ENCODE measurements around the gene GAL.
"Not testable (repeated sequence)": the region's sequence is repeated elsewhere in the genome, so short reads cannot be mapped to it uniquely, and the experiment has no call there.

GAL gene

DNA sequence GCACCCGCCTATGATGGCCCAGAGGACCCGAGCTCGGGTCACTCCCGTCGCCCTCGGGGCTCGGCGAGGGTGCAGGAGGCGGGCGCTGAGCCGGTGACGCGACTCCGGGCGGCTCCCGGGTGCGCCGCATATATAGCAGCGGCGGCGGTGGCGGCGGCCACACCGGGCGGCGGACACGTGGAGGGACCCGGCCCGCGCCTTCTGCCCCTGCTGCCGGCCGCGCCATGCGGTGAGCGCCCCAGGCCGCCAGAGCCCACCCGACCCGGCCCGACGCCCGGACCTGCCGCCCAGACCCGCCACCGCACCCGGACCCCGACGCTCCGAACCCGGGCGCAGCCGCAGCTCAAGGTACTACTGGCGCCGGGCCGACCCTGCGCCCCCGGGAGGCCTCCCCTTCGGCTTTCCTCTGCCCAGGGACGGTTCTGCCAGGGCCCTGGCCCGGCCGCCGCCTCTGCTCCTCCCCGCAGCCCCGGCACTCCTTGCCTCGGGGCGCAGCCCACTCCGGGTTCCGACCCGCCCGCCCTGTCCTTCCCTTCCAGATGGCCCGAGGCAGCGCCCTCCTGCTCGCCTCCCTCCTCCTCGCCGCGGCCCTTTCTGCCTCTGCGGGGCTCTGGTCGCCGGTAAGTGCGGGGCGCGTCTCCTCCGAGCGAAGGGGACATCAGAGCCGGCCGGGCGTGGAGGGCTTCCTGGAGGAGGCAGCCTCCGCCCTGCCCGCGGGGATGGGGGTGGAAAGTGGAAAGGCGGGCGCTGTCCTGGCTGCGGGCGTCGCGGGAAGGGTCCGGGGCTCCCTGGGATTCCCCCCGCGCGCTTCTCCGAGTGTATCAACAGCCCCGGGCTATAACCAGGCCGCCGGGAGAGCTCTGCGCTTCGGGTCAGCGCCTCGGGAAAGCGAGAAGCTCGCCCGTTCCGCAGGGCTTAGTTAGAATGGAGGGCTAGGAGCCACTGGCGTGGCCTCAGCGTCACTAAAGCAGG lies at the start of gene GAL:
TSS of gene GAL (plus strand) at position 160 of the 972 bp plus-strand sequence. CDS start at position 540, 380 bp downstream.
- no peak for DNase-seq (ENCODE audit: low read depth)

DNA sequence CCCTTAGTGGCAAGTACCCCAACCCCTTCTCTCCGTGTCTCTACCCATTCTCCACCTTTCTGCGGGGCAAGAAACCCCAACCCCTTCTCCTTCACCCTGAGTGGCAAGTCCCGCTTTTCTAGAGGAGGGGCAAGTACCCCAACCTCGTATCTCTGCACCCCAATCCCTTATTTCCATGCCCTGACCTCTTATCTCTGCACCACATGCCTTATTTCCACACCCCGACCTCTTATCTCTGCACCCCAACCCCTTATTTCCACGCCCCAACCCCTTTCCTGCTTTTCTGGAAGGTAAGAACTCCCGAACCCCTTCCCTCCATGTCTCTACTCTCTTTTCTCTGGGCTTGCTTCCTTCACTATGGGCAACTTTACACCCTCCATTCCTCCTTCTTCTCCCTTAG lies 49.7 kb upstream of the GAL start:
- DNase-seq (ENCODE audit: low read depth), result not testable (repeated sequence)

DNA sequence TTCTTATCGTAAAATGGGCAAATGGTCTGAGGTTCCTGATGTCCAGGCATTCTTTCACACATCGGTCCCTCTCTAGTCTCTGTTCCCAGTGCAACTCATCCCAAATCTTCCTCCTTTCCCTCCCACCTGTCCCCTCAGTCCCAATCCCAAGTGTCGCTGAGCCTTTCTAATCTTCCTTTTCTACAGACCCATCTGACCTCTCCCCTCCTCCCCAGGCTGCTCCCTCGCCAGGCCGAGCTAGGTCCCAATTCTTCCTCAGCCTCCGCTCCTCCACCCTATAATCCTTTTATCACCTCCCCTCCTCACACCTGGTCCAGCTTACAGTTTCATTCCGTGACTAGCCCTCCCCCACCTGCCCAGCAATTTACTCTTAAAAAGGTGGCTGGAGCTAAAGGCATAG lies 49.2 kb upstream of the GAL start:
- not testable (repeated sequence) for DNase-seq (ENCODE audit: low read depth)

DNA sequence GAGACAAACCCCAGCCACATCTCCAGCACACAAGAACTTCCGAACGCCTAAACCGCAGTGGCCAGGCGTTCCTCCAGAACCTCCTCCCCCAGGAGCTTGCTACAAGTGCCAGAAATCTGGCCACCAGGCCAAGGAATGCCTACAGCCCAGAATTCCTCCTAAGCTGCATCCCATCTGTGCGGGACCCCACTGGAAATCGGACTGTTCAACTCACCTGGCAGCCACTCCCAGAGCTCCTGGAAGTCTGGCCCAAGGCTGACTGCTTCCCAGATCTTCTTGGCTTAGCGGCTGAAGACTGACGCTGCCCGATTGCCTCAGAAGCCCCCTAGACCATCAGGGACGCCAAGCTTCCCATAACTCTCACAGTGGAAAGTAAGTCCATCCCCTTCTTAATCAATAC lies 48.5 kb upstream of the GAL start:
- DNase-seq (ENCODE audit: low read depth), result not testable (repeated sequence)

DNA sequence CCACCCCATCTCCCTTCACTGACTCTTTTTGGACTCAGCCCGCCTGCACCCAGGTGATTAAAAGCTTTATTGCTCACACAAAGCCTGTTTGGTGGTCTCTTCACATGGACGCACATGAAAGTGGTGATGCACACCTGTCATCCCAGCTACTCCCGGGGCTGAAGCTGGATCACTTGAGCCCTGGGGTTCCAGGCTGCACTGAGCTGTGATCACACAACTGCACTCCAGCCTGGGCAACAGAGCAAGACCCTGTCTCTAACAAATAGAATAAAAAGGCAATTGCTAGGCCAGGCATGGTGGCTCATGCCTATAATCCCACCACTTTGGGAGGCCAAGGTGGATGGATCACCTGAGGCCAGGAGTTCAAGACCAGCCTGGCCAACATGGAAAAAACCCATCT lies 45.0 kb upstream of the GAL start:
- DNase-seq (ENCODE audit: low read depth), result not testable (repeated sequence)

DNA sequence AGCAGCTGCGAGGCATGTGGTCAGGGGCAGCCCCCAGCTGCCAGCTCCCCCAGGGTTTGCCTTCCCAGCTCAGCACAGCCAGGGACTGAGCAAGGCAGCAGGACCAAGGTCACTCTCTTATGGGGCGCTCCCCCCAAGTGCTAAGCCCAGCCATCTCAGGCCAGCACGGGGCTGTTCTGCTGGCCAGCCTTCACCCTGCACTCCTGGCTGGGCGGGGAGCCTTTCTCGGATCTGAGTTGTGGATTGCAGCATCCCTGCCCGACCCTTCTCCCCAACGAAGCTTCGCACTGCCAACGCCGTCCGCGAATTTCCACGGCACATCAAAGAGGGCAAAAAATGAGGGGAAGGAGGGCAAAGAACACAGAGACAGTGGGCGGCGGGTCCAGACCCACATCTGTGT lies 42.5 kb upstream of the GAL start:
- no peak for DNase-seq (ENCODE audit: low read depth)

DNA sequence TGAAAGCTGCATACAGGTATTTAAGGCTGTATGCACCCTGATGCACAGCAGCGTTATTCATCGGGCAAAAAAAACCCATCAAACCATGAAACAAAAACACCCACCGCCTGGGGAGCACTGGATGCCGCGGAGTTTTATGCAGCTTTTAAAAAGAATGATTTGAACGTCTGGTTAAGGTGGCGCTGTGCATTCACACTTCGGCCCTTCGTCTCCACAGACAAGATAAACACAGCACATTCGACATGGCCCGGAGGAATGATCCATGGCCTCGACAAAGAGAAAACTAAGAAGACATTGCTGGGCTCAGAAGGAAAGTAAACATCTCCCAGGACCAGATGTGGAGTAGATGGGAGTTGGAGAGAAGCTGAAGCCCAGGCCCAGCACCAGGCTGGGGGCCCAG lies 40.8 kb upstream of the GAL start:
- DNase-seq (ENCODE audit: low read depth), result no peak

DNA sequence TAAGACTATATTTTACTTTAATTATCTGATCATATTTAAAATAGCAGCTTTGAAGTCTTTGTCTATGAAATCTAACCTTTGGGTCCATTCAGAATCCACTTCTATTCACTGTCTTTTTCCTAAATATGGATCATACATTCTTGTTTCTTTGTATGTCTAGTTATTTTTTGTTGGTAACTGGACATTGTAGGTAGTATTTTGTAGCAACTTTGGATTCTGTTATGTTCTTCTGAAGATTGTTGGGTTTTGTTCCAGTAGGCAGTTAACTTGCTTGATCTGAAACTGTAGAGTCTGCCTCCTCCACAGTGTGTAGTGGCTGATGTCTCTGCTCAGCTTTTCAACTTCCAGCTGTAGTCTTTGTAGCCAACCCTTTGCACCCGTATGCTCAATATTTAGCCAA lies 37.5 kb upstream of the GAL start:
- DNase-seq (ENCODE audit: low read depth), result no peak

- no peak for DNase-seq (ENCODE audit: low read depth)
These were observed 34.3 kb upstream of the GAL start for GRCh38 chr11:68649851-68650555.

DNA sequence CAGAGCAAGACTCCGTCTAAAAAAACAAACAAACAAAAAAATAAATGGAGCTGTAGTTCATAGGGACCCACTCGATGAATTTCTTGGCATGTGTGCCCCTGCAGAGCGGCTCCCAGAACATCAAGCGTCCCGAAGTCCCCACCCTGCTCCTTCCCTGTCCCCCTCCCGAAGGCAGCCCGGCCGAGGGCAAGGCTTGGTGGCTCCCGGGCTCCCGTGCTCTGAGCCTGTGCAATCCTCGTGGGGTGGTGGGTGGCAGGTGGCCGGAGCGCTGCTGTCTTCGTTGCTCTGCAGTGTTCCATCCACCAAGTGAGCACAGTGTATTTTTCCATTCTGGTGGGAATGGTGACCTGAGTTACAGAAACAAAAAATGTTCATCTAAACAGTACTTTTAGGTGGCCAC lies 33.5 kb upstream of the GAL start:
- no peak for DNase-seq (ENCODE audit: low read depth)

- no peak for DNase-seq (ENCODE audit: low read depth)
These were observed 32.9 kb upstream of the GAL start for GRCh38 chr11:68651208-68651984.

GRCh38 chr11:68651985-68652682 lies 32.2 kb upstream of the GAL start:
- no peak for DNase-seq (ENCODE audit: low read depth)

DNA sequence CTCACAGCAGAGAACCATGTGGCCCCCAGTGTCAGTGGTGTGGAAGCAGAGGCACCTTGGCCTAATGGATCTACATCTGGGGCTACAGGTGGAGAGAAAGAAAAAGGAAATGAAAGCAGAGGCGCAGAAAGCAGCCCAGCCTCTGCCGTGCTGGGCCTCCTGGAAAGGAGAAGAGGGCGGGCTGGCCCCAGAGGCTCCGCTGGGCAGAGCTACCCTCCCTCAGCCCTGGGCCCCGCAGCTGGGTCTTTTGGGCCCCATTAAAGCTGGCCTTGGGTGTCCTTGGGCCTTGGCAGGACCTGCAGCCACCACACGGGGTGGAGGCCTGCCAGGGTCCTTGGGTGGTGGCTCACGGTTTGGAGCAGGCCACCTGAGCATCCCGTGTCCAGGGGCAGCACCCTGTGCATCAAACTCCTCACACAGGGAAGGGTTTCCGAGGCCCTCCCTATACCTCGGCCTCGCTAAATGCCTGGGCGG lies 31.6 kb upstream of the GAL start:
- no peak for DNase-seq (ENCODE audit: low read depth)

GRCh38 chr11:68653486-68654430 lies 30.6 kb upstream of the GAL start:
- no peak for DNase-seq (ENCODE audit: low read depth)

- DNase-seq (ENCODE audit: low read depth), result no peak
These were observed 29.4 kb upstream of the GAL start for GRCh38 chr11:68654978-68655377.

DNA sequence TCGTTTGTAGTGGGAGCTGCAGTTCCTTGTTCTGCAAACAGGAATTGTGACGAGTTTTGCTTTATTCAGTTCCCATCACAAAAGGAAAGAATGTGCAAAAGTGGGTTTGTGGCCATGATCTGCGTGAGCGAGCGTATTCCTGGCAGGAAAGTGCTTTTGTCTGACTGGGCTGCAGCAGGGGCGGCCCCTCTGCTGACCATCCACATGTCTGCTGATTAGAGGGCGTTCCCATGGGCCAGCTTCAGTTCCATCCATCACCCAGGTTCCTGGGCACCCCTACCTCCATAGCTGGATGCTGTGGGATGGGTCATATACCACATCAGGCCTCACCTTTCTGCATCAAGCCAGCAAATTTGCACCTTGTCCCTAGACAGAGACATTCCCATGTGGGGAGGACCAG lies 28.9 kb upstream of the GAL start:
- no peak for DNase-seq (ENCODE audit: low read depth)

DNA sequence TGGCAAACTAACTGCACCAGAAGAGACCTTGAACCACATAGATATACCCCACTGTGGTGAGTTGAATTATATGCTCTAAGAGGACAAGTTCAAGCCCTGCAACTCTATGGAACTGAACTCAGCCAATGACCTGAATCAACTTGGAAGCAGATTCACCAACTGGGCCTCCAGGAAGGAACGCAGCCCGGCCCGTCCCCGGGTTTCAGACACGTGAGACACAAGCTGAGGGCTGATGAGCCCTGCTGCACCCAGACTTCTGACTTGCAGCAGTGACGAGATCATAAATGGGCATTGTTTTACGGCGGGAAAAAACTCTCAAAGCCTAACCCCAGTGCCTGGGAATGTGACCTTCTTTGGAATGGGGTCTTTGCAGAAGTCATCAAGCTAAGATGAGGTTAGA lies 28.5 kb upstream of the GAL start:
- no peak for DNase-seq (ENCODE audit: low read depth)

DNA sequence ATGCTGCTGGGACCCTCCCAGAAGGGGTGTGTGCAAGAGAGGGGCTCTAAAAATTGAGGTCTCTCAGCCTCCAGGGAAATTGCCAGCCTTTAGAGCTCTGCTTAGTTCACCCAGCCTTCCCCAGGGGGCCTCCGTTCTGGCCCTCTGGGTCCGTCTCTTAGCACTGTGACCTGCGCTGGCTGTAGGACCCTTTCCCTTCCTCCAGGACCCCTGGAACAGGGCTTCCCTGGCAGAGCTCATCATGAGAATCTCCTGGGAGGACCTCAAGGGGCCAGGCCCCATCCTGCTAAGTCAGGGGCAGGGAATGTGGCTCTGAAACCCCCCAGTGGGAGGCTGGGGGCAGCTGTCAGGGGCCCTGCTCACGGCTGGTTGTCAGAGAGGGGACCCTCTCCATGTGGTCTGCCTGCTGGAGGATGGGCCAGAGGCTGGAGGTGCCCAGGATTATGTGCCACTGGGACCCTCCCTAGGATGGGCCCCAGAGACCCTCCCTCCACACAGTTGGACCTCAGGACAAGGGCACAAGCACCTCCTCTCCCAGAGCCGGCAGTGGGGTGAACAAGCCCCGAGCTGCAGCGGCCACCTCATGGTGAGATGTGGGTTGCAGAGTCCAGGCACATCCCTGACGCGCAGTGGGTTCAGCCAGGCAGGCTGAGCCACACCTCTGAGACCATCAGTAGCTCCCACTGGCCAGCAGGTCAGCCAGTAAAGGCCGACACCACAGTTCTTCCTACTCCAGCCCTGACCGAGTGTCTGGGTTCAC lies 27.1 kb upstream of the GAL start:
- no peak for DNase-seq (ENCODE audit: low read depth)

DNA sequence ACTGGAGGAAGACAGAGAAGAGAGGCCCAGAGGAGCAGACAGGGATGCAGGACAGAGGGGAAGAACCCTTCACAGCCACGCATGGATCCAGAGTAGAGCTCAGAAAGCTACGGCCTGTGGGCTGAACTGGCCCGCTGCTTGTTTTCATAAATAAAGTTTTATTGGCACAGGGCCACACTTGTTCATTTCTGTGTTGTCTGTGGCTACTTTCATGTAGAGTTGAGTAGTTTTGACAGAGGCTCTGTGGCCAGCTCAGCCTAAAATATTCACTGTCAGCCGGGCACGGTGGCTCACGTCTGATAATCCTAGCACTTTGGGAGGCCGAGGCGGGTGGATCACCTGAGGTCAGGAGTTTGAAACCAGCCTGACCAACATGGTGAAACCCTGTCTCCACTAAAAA lies 26.2 kb upstream of the GAL start:
- DNase-seq (ENCODE audit: low read depth), result no peak

DNA sequence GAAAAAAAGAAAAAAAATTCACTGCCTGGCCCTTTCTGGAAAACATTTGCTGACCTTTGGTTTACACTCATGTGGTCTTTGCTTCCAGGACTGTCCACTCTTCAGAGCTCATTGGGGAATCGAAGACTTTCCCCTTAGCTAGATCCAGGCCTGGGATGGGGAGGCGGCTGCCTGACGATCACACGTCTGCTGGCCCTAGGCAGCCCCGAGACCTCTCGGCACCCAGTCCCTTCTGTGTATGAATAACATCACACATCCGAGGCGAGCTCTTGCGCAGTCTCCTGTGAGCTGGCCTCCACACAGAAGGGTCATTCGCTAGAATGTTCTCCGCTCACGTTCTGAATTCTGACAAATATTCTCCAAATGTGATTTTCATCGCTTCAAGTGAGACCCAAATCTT lies 25.7 kb upstream of the GAL start:
- no peak for DNase-seq (ENCODE audit: low read depth)

Data from activated T-cell treated with anti-CD3 and anti-CD28 coated beads for 1 hour (primary cell).